Stromal cell of bone marrow (primary cell): ENCODE data around the gene SMAD2.
"Not testable (repeated sequence)": the region's sequence is repeated elsewhere in the genome, so short reads cannot be mapped to it uniquely, and the experiment has no call there.

Source experiments
- DNase-seq: peaks from one replicate; pipeline ENCODE4 v3.0.0-alpha.2; 2012; ENCODE audit warnings: low read depth

Gene SMAD2

DNA sequence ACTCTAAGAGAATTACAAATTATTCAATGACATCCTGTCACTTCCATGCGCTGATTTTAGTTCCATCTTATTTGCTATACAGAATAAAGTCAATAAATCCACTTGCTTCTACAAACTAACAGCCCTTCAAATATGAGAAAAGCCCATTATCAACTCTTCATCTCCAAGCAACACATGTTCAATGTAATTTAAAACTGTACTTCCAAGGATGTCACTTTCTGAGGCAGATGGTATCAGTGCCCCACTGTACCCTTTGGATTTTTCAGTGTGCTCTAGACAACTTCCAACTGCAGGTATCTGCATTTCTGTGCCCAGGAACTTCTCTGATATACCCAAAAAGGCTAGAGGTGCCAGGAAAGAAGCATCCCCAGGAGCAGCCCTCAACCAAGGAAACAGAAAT, 87.6 kb downstream of the SMAD2 start:
- no peak for DNase-seq

DNA sequence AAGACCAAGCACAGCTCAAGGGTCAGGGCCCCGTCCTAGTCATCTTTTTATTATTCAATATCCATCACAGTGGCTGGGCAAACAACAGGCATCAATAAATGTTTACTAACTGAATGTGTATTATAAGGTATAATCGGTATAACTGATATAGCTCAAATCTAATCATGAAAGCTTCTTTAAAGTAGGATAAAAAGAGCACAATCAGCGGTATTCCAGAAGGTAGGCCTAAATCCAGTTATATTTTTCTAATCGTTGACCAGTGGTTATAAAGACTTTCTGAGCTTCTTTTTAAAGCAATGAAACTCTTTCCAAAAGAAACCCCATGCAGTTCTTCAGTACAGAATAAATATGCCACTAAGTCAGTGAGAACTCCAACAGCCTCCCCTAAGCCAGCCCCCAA, 92.1 kb downstream of the SMAD2 start:
- no peak for DNase-seq

DNA sequence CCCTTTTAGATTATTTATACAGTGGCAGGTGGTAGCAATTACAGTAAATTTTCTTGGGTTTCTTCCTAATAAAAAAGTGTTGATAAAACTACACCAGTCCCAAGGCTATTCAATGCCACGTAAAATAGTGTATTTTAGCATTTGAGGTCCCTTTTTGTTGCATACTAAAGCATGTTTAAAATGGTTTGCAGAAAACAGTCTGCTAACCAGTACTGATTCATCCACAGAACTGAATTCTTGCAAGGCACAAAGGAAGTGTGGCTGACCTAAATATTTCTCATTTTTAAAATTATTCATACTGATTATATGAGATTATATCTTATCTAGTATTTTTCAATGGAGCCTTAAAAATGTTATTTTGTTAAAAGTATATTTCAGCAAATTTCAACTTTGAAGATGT, 98.1 kb downstream of the SMAD2 start:
- DNase-seq: no peak

DNA sequence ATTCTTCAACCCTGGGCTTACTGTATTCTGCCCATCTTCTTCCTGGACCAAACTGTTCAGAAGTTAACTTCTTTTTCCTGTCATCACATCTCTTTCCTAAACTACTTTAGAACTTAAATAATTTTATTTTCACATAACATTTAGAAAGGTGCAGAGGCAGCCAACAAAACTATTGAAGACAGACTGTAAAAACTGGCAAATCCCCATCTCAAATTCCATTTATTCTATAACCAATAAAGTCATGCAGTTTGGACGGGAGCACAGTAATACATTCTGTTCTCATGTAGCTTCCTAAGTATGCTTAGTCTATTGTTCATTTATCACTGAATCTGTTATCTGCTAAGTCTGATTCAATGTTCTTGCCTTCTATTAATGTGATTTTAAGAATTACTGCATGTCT, 99.1 kb downstream of the SMAD2 start:
- DNase-seq: no peak

DNA sequence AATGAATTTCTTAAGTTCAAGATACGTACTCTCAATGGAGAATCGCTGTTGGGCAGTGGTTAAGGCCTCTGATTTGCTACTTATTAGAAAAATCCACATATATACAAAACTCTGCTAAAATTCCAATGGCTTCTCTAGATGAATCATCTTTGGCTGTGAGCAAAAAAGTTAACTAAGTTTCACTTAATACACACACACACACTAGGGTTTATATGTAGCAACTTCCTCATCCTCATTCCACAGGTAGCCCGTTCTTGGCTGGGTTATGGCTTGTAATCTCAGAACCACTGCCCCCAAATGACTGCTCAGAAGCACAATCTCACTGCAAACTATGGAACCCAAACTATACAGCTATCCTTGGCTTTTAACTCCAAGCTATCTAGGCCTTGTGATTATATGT, 99.7 kb downstream of the SMAD2 start:
- DNase-seq: no peak

DNA sequence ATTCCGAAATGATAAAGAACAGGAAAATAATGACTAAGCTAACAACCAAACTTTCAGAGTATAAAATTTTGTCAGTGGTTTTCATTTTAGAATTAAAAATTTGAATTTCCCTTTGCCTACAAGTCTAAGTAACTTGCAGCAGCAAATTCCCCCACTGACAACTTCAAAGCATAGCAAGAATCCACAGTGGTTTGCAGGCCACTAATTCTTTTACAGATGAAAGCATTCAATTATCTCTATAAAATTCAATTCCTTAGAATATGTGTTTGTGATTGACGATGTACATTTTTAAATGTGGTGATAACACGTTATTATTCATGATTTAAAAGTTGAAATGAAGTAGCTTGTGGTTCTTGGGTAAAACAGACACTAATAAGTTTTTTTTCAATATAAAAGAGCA, 100.6 kb downstream of the SMAD2 start:
- DNase-seq: no peak

DNA sequence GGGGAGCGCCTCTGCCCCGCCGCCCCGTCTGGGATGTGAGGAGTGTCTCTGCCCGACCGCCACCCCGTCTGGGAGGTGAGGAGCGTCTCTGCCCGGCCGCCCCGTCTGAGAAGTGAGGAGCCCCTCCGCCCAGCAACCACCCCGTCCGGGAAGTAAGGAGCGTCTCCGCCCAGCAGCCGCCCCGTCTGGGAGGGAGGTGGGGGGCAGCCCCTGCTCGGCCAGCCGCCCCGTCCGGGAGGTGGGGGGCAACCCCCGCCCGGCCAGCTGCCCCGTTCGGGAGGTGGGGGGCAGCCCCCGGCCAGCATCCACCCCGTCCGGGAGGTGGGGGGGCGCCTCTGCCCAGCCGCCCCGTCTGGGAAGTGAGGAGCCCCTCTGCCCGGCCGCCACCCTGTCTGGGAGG, 102.4 kb downstream of the SMAD2 start:
- not testable (repeated sequence) for DNase-seq

DNA sequence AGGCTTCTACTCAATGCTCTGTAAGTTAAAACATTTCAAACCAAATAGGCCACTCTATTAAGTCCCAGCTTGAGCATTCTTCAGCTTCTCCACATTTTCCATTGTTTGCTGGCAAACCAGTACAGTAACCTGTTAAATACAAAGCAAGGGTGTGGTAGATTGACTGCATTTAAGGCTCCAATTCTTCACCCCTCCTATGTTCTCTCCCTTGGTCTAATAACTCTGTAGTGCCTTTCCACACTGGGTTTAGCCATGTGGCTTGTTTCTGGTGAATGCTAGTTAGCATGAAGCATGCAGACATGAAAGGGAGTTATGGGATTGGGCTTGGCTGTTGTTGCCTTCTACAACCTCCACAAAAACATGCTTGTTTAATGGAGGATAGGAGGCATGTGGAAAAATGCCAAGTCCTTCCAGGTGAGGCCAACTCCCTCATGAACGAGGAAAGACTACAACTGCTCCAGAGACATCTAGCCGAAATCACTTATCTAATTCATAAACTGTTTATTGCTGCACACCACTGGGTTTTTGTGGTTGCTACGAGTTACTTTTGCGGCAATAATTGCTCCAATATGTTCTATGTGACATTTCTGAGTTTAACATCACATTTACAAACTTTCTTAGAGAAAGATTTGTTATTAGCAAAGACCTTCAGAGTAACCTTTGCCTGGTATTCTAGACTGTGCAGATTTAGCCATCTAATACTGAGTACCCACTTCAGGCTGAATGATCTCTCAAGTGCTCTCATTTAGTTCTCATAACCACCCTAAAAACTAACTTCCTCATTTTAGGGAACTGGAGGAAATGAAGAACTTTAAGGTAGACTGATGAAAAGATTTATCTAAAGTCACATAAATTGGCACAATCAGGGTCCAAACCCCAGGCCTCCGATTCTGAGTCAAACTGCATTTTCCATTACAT, 104.0 kb downstream of the SMAD2 start:
- no peak for DNase-seq

DNA sequence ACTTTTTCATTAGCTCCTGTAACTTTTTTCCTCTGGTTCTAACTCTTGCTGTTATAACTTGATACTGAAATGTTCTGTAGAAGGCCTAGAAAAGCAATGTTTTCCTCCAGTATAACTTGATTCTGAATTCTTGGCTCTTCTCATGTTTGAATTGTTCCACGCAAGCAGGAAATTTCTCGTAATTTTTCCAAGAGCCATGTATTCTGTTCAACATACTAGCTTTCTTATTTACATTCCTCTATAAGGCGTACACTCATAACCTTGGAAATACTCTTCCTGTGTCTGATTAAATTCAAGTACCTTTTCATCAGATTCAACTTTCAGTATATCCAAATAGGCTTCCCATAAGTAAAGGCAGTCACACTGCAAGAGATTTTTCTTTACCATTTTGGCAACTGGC, 109.1 kb downstream of the SMAD2 start:
- no peak for DNase-seq

DNA sequence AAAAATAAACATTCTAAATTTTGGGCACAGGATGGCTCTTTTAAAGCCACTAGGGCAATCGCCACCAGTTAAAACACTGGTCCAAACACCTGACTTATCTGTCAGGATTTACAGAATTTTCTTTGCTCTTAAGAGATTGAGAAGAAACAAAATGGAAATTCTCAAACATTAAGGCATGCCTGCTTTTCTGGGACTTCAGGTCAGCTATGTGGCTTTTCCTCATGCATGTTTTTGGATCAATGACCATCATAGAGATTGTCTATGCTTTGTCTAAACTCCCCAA, 112.7 kb downstream of the SMAD2 start:
- DNase-seq: no peak

DNA sequence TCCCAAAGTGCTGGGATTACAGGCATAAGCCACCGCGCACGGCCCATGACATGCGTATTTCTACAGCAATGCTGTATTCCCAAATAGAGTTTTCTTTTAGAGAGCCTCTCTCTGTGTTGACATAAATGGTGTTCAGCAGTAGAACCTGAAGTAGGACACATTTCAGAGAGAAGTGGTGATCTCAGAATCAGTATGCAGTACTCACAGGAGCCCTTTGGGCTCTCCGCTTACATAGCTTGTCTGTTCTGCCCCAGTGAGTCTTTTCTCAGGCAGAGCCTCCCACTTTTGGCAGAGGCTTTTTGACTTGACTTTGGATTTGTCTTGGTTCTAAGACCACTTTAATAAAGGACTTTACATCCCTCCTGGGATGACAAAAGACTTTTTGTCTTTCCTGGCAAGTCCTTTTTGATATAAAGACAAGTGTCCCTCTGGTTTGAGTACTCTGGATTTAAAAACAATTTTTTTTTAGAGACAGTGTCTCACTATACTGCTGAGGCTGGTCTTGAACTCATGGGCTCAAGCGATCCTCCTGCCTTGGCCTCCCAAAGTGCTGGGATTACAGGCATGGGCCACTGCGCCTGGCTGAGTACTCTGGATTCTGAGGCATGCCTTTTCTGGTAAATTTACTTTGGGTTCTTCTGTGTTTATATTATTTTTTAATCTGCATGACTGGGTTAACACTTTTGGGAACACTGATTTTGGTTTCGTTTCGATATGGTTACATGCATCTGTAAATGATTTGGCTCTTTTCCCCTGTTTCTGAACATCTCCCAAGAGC, 113.3 kb downstream of the SMAD2 start:
- DNase-seq: no peak

DNA sequence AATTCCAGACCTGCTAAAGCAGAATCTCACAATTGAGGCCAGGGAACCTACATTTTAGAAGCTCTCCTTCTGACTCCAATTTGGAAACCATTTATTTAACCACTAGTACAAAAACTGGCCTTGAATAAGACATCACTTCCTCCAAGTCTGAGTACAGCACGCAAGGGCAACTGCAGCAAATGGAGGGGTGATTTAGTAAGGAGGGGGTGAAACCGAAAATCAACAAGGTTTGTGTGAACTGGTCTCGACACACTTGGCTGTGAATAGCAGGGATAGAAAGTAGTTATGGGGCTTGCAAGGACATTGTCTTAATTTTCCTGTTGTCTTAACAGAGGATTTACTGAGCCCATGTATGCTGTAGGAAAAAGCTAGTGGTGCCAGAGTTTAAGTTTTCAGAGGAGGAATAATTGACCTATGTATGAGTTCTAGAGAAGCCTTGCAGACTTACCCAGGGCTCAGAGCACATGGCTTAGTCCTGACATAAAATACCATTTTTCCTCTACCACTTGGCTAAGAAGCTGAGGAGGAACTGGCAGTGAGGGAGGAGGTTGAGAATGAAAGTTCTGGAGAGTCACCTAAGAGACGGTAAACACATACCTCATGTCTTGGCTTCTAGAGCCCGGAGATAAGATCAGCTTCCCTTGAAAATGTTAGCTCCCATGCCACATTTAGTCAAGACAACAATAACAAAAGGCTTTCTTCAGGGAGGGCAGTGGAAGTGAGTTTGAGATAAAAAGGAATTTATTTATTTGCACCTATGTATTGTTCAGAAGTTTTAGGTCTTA, 114.8 kb downstream of the SMAD2 start:
- DNase-seq: no peak

DNA sequence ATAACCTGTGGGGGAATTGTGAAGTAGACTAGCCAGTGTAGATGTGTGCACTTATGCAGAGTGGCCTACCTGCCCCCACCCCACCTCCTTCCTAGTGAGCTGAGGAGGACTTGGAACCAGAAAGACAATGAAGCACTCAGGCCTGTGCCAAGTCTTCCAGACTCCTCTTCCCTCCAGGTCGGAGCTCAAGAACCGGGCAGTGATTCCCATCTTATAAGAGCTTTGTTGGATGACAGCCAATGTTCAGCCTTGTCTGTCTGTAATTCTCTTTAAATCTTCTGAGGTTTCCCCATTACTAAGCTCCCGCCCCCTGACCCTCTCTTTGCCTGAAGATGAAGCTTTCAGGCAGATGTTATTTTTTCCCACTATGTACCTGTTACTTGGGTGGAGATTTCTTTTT, 121.0 kb downstream of the SMAD2 start:
- DNase-seq: no peak

DNA sequence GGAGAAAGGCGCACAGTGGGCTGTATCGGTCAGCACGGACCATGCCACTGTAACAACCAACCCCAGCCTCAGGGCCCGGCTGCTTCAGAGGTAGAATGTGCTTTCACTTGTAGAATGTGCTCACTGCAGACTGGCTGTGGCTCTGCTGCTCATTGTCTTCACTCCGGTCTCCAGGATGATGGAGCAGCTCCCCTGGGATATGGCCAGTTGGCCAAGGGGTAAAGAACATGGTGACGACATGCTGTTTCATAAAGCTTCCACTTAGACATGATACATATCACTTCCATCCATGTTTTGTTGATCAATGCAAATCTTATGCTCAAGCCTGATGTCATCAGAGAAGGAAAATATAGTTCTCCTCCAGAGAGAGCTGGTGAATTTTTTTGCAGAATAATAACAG, 127.7 kb downstream of the SMAD2 start:
- no peak for DNase-seq

DNA sequence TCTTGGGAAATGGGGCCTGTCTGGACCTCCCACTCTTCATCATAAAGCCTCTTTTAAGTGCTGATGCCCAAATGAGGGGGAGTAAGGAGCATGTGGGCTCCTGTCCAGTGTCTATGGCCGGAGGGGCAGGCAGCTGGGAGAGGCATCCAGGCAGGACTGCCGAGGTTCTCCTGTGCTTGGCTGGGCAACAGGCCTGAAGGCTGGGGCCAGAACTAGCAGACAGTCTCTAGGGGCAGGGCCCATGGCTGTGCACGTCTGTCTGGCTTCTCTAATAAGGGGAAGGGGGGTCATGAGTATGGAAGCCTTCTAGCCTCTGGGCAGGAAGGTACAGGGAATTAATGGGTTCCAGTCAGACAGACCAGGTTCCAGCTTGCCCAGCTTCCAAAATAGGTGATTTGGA, 128.6 kb downstream of the SMAD2 start:
- no peak for DNase-seq

DNA sequence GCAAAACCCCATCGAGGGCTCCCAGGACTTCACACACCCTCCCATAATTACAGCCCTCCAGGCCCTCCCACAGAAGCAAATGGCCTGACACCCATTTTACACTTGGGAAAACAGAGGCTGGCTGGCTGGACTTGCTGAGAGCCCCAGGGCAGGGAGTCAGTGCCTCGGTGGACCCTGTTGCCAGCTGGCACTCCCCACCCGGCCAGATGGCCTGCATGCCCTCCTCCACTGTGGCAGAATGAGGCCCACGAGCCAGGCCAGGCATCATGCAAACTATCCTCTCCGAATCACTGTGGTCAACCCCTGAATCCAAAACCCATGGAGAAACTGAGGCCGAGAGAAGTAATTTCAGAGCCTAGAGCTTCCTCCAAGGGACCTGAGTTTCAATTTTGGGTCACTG, 129.7 kb downstream of the SMAD2 start:
- no peak for DNase-seq

DNA sequence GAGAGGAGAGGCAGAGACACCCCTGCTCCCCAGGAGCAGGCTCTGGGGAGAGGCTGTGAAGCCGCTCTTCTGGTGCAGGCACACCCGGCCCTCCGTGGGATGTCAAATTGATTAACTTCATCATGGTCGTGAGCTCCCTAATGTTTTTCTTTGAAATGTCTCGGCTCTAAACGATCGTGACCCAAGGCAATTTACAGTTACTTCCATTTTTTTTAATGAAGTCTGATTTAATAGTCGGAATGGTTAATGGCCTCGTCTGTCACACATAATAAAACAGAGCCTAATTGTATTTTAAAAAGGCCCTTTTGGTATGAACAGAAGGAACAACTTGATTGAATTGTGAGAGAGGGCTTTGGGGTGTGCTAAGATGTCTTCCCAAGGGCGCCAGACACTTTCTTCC, 130.2 kb downstream of the SMAD2 start:
- DNase-seq: no peak

DNA sequence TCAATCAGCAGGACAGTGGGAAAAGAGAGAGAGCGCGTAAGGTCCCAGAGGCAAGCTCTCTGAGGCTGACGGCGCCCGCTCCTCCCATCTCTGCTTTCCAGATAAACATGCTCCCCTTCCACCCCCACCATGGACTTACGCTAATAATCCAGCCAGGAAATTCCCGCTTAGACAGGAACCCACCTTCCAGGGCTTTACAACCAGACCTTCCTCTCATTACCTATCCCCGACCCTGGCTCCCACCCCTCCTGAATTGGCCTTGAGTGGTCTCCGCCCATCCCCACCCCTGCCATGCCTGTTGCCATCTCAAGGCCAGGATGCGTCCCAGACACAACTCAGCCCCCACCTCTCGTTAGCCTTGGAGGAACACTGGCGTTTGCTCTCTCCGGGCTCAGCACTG, 131.1 kb downstream of the SMAD2 start:
- DNase-seq: no peak

DNA sequence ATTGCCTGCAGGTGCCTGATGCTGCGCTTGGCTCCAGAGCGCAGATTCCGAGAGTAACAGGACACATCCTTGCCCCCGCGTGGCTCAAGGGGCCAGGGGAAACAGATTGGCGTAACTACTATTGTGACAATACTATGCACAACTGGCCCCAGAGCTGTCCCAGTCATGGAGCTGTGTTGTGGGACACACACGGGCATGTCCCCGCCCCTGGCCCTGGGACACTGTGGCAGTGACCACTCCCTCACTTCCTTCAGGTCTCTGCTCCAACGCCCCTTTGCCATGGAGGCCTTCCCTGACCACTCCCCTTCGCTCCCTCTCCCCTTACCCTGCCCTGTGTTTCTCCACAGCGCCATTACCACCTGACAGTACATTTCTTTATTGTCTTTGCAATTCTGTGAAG, 132.1 kb downstream of the SMAD2 start:
- no peak for DNase-seq

DNA sequence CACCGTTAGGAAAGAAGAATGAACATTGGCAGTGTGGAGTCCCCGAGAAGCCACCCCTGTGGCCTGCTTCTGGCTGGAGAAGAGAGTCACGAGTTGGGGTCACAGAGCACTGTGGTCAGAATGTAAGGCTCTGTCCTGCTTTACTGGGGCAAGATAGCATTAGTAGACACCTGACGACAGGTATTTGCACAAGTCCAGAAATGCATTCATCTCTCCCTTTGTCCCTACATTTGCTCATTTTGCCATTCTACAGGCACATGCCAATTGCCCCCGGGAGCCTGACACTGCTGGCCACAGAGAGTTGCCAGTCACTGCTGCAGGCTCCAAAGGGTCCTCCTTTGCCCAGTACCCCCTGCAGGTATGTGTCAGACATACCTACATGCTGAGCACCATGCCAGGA, 133.3 kb downstream of the SMAD2 start:
- no peak for DNase-seq

DNA sequence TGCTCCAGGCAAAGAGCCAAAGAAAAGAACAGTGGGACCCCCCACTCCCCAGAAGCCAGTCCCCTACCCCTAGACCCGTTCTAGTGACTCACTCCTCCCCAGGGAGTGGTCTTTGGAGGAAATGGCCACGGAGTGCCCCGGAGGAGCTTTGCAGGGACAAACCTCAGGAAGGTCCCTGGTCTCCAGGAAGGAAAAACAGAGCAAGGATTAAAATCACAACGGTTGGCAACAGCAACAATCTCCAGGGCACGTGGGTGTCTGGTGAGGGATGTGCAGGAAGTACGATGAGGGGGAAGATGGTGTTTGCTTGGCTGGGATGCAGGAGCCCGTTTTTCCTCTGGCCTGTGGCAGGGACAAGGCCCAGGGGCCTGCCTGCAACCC, 135.0 kb downstream of the SMAD2 start:
- DNase-seq: no peak

DNA sequence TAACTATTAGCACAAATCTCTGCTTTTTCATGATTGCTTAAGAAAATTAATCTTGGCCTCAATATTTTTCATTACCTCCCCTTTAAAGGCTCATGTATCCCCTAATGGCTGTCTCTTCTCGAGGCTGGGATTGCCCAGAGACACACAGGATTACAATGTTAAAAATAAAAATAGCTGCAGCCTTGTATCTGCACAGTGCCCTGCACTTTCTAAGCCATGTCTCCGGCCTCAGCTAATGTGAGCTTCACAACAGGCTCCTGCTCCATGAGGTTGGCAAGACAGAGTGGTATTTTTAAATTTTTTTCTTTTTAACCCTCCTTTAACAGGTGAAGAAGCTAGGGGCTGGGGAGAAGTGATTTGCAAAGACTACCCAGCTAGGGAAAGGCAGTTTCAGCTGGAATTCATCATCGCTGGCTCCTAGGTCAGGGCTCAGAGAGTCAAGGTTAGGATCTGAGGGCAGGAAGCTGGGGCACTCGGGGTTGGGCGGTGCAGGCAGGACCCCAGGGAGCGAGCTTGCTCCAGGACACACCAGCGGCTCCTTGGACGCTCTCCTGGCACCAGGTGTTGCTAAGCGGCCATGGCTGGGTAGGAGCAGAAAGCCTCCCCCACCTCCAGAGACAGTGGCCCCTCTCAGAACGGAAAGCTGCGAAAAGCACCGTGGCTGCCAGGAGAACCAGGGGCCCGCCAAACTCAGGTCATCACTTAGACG, 135.6 kb downstream of the SMAD2 start:
- DNase-seq: no peak
